OCI-LY3 (cell line): ENCODE data around the gene SERPINB4.

ENCODE experiments used
- H2AFZ ChIP-seq: fragments of 200-600, 300-600 bp; shearing (Covaris generic); 2 replicates; pipeline ENCODE4 v1.6.0; 2014; ENCODE audit warnings: antibody characterized with exemption, low read depth, low read length
- H3K27ac ChIP-seq: fragments of 200-600, 300-600 bp; sonication (generic); 2 replicates; pipeline ENCODE4 v1.5.1; 2014; ENCODE audit warnings: mild to moderate bottlenecking, low read length, moderate library complexity, mixed read lengths
- H3K27me3 ChIP-seq: fragments of 200-600, 300-600 bp; sonication (generic); 2 replicates; pipeline ENCODE4 v1.6.1; 2014; ENCODE audit warnings: low read depth, low read length, mixed read lengths
- H3K36me3 ChIP-seq: fragments of 200-600, 300-600 bp; sonication (generic); replicated peaks from 2 replicates; pipeline ENCODE3; 2014; ENCODE audit warnings: low read depth, low read length, mixed read lengths
- H3K4me1 ChIP-seq: fragments of 300-600, 200-600 bp; sonication (generic); 2 replicates; pipeline ENCODE4 v1.6.1; 2014; ENCODE audit warnings: low read length, mixed read lengths
- H3K4me2 ChIP-seq: fragments of 200-600, 300-600 bp; sonication (generic); 2 replicates; pipeline ENCODE4 v1.6.1; 2014; ENCODE audit warnings: low read length, mixed read lengths
- H3K4me3 ChIP-seq: fragments of 300-600, 200-600 bp; sonication (generic); 2 replicates; pipeline ENCODE4 v1.5.1; 2014; ENCODE audit warnings: antibody characterized with exemption, mild to moderate bottlenecking, low read length, moderate library complexity
- H3K79me2 ChIP-seq: fragments of 300-600, 200-600 bp; shearing (Covaris generic); 2 replicates; pipeline ENCODE4 v1.6.1; 2014; ENCODE audit warnings: mild to moderate bottlenecking, low read length, mixed read lengths
- H3K9ac ChIP-seq: fragments of 300-600, 200-600 bp; shearing (Covaris generic); 2 replicates; pipeline ENCODE4 v1.6.0; 2014; ENCODE audit warnings: mild to moderate bottlenecking, low read length, moderate library complexity
- H3K9me3 ChIP-seq: fragments of 200-600, 300-600 bp; shearing (Covaris generic); 2 replicates; pipeline ENCODE4 v1.6.1; 2014; ENCODE audit warnings: low read length, mixed read lengths; ENCODE audit not compliant: insufficient read depth
- H4K20me1 ChIP-seq: fragments of 200-600, 300-600 bp; sonication (generic); 2 replicates; pipeline ENCODE4 v1.6.1; 2016; ENCODE audit warnings: low read length, mixed read lengths; ENCODE audit not compliant: insufficient read depth
- EZH2phosphoT487 ChIP-seq: fragments of 200-600 bp; shearing (Covaris generic); IDR thresholded peaks from 2 replicates; pipeline ENCODE4 v1.6.1; 2018; ENCODE audit warnings: antibody characterized with exemption, mixed run types, low read depth
- TF ChIP-seq, protein P1 (sequence below): fragments of 200-600, 300-600 bp; sonication (generic); IDR thresholded peaks from 2 replicates; pipeline ENCODE4 v1.5.1; 2014; ENCODE audit warnings: antibody characterized with exemption, low read length, low read depth

Gene SERPINB4

DNA sequence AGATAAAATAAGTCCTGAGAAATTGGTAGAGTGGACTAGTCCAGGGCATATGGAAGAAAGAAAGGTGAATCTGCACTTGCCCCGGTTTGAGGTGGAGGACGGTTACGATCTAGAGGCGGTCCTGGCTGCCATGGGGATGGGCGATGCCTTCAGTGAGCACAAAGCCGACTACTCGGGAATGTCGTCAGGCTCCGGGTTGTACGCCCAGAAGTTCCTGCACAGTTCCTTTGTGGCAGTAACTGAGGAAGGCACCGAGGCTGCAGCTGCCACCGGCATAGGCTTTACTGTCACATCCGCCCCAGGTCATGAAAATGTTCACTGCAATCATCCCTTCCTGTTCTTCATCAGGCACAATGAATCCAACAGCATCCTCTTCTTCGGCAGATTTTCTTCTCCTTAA, 47.1 kb downstream of the SERPINB4 start:
- TF ChIP-seq, protein P1, sequence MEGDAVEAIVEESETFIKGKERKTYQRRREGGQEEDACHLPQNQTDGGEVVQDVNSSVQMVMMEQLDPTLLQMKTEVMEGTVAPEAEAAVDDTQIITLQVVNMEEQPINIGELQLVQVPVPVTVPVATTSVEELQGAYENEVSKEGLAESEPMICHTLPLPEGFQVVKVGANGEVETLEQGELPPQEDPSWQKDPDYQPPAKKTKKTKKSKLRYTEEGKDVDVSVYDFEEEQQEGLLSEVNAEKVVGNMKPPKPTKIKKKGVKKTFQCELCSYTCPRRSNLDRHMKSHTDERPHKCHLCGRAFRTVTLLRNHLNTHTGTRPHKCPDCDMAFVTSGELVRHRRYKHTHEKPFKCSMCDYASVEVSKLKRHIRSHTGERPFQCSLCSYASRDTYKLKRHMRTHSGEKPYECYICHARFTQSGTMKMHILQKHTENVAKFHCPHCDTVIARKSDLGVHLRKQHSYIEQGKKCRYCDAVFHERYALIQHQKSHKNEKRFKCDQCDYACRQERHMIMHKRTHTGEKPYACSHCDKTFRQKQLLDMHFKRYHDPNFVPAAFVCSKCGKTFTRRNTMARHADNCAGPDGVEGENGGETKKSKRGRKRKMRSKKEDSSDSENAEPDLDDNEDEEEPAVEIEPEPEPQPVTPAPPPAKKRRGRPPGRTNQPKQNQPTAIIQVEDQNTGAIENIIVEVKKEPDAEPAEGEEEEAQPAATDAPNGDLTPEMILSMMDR, result no peak
- TF ChIP-seq EZH2phosphoT487, result no peak
- H3K4me3 ChIP-seq, result no peak overlapping the region
- H2AFZ ChIP-seq, result no peak overlapping the region
- H3K27me3 ChIP-seq, result no peaks in the 10 kb centered on the region
- H3K36me3 ChIP-seq, result peaks cover 5% of the 10 kb centered on the region
- no peak overlapping the region for H3K9ac ChIP-seq
- H3K4me1 ChIP-seq, result peaks cover 3% of the 10 kb centered on the region
- no peaks in the 10 kb centered on the region for H4K20me1 ChIP-seq
- H3K9me3 ChIP-seq, result 0 out of 2 replicates have a peak, but pooled peaks cover 3% of the 10 kb centered on the region
- no peak overlapping the region for H3K4me2 ChIP-seq
- no peak overlapping the region for H3K27ac ChIP-seq
- H3K79me2 ChIP-seq, result no peaks in the 10 kb centered on the region

DNA sequence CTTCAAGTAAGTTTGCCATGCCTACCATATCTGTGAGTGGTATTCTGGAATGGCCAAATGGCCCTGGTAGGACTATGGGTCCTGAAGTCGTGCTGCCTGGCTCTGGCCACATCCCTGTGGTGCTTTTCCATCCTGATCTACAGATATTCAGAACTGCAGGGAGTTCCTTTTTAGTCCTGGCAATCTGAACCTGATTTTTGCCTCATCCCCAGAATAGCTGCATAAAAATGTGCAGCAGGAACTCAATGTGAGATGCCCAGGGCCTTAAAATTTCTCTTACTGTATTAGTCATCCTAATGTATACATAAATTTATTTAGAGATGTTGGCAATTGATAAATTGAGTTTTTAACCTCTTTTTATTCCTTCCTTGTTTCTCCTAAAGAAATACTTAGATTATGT, 51.6 kb downstream of the SERPINB4 start:
- H4K20me1 ChIP-seq, result no peaks in the 10 kb centered on the region
- no peak for TF ChIP-seq EZH2phosphoT487
- TF ChIP-seq, protein P1, result no peak
- H3K4me2 ChIP-seq, result no peak overlapping the region
- no peaks in the 10 kb centered on the region for H3K9me3 ChIP-seq
- H3K79me2 ChIP-seq, result no peaks in the 10 kb centered on the region
- H3K4me1 ChIP-seq, result no peaks in the 10 kb centered on the region
- no peak overlapping the region for H3K4me3 ChIP-seq
- H3K27ac ChIP-seq, result no peak overlapping the region
- H3K9ac ChIP-seq, result no peak overlapping the region
- no peak overlapping the region for H2AFZ ChIP-seq
- H3K36me3 ChIP-seq, result no peaks in the 10 kb centered on the region
- no peaks in the 10 kb centered on the region for H3K27me3 ChIP-seq

DNA sequence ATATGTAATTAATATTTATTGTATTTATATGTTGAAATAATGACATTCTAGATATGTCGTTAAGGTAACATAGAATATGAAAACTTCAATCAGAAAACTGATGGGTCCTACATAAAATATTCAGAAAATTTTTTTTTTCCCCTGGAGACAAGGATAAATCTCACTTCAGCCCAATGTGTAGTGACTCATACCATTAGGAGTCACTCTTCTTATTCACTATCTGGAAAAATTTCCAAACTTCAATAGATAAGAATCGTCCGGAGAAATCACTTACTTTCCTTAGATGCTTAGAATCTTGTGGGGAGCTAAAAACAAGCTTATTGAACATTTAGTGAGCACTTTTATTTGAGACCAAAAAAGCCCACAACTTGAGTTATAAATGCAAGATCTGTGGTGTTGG, 52.3 kb downstream of the SERPINB4 start:
- Histone ChIP-seq H3K4me2 (no peak overlapping the region), H3K4me1 (no peaks in the 10 kb centered on the region), H3K9me3 (no peaks in the 10 kb centered on the region), H3K4me3 (no peak overlapping the region), H3K27ac (no peak overlapping the region), H3K36me3 (no peaks in the 10 kb centered on the region), H3K27me3 (no peaks in the 10 kb centered on the region), H3K9ac (no peak overlapping the region), H4K20me1 (no peaks in the 10 kb centered on the region), H2AFZ (no peak overlapping the region), H3K79me2 (no peaks in the 10 kb centered on the region)
- no peak for TF ChIP-seq EZH2phosphoT487
- TF ChIP-seq, protein P1, result no peak

DNA sequence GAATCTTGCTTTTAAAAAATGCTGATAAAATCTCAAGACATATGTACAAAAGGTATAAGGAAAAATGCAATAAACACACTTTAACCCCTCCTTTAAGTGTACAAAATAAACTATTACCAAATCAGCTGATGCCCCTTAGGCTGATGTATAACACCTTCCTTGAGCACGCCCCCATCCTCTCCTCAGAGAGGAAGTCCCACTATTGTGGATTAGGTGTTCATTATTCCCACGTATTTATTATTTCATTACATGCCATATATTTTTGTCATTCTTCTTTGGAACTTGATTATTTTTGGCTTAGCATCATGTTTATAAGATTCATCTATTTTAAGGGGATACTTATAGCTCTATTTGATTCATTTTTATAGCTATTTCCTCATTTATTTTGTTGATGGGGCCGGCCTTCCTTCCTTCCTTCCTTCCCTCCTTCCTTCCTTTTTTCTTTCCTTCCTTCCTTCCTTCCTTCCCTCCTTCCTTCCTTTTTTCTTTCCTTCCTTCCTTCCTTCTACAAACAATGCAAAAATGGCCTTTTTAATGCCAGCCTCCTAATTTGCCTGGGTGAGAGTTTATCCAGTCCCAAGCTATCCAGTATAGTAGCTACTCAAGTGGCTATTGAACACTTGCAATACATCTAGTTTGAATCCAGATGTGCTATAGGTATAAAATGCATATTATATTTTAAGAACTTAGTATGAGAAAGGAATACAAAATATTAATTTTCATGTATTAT, 52.9 kb downstream of the SERPINB4 start:
- no peaks in the 10 kb centered on the region for H3K4me1 ChIP-seq
- no peak overlapping the region for H3K9ac ChIP-seq

More for the DNA sequence above, 52.9 kb downstream of the SERPINB4 start:
- Histone ChIP-seq H2AFZ (0 out of 2 replicates have a peak overlapping the region, but pooled peaks have one; percentile 14), H3K79me2 (no peaks in the 10 kb centered on the region), H3K27me3 (no peaks in the 10 kb centered on the region), H3K4me2 (no peak overlapping the region), H3K9me3 (no peaks in the 10 kb centered on the region), H3K27ac (no peak overlapping the region), H4K20me1 (no peaks in the 10 kb centered on the region), H3K36me3 (no peaks in the 10 kb centered on the region), H3K4me3 (no peak overlapping the region)
- TF ChIP-seq, protein P1, result no peak
- TF ChIP-seq EZH2phosphoT487, result no peak
